Right forelimb (tissue), 1 donor: Measurements from ENCODE around the gene TTLL3.
"Not testable (repeated sequence)": the region's sequence is repeated elsewhere in the genome, so short reads cannot be mapped to it uniquely, and the experiment has no call there.

Source experiments
- DNase-seq: peaks from one replicate; pipeline ENCODE4 v3.0.0-alpha.2; 2018

The TTLL3 gene

DNA sequence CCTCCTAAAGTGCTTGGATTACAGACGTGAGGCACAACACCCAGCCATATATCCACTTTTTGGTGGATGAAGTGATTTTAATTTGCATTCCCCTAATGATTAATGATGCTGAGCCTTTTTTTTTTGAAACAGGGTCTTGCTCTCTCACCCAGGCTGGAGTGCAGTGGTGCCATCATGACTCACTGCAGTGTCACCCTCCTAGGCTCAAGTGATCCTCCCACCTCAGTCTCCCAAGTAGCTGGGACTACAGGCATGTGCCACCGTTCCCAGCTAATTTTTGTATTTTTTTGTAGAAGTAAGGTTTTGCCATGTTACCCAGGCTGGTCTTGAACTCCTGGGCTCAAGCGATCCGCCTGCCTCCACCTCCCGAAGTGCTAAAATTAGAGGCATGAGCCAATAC lies 62.0 kb downstream of the TTLL3 start:
- DNase-seq: not testable (repeated sequence)

GRCh38 chr3:9875448-9875847 lies 65.4 kb downstream of the TTLL3 start:
- DNase-seq: no peak

- not testable (repeated sequence) for DNase-seq
Measured at GRCh38 chr3:9876255-9876654, 66.2 kb downstream of the TTLL3 start.

- no peak for DNase-seq
Measured at GRCh38 chr3:9876991-9877390, 66.9 kb downstream of the TTLL3 start.

DNA sequence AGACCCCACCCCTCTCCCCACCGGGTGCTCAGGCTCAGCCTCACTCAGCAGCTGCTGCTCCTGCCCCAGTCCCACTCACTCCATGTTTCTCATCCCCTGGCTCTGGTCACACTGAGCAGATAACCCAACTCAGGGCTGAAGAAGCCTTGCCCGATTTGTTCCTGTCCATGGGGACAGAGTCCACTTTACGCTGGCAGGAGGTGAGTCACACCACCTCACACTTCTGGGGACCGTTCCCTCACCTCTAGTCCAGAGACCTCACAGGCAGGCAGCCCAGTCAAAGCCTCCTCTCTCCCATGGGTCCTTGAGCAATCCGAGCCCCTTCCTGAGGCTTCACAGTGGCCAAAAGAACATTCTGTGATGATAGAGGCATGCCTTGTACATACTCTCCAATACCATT lies 68.6 kb downstream of the TTLL3 start:
- DNase-seq: no peak

- DNase-seq: no peak
Measured at GRCh38 chr3:9879830-9880549, 69.9 kb downstream of the TTLL3 start, which contains the start of gene CIDEC. Gene CIDEC, minus strand, starts transcription at chr3:9880253. Its CDS starts 1,767 bp downstream, at chr3:9878486.

GRCh38 chr3:9881441-9881840 lies 71.4 kb downstream of the TTLL3 start:
- DNase-seq: no peak

GRCh38 chr3:9883706-9884554 lies 73.9 kb downstream of the TTLL3 start:
- DNase-seq: no peak

- no peak for DNase-seq
Measured at GRCh38 chr3:9884555-9885165, 74.6 kb downstream of the TTLL3 start.
